Activated T-cell treated with anti-CD3 and anti-CD28 coated beads, Interleukin-2, amount 50 U/mL, for 72 hours (primary cell): Measurements from ENCODE around the gene PTPN22. TPM values are rescaled to one million over a fixed set of nuclear protein-coding genes. Genes with fewer than 3 reads are reported as not detected.

Source experiments
- ATAC-seq, 2 donors: fragments of 150-1000 bp; cut with Tn5 transposase; replicated peaks in 1 of 2; 2 replicates each; pipeline ENCODE4 v1.10.0; 2021; ENCODE audit warnings: moderate library complexity in 2 of 2, mild to moderate bottlenecking in 1 of 2
- DNase-seq, 2 donors: peaks; one replicate each; pipeline ENCODE4 v3.0.0; 2021 to 2022; ENCODE audit warnings: mixed read lengths in 1 of 2
- H3K27ac Mint-ChIP-seq: one replicate; pipeline ENCODE4 v1.8.0; 2022; ENCODE audit warnings: mild to moderate bottlenecking, moderate library complexity, mixed read lengths
- H3K27me3 Mint-ChIP-seq: one replicate; pipeline ENCODE4 v1.8.0; 2022; ENCODE audit warnings: low read depth, mixed read lengths
- H3K36me3 Mint-ChIP-seq, 2 donors: one replicate each; pipeline ENCODE4 v1.8.0; 2022; ENCODE audit warnings: mixed read lengths in 2 of 2, mild to moderate bottlenecking in 1 of 2; ENCODE audit not compliant: insufficient read depth in 2 of 2
- H3K4me1 Mint-ChIP-seq: one replicate; pipeline ENCODE4 v1.8.0; 2022; ENCODE audit warnings: low read depth, mixed read lengths
- H3K4me3 Mint-ChIP-seq, 2 donors: one replicate each; pipeline ENCODE4 v1.8.0; 2022; ENCODE audit warnings: mild to moderate bottlenecking in 2 of 2, mixed read lengths in 2 of 2, moderate library complexity in 2 of 2
- H3K9me3 Mint-ChIP-seq, 2 donors: one replicate each; pipeline ENCODE4 v1.8.0; 2022; ENCODE audit warnings: mixed read lengths in 2 of 2
- total RNA-seq, 2 donors: library from RNA; stranded (reverse); gene quantifications; one replicate each; pipeline ENCODE4 v1.2.3, GENCODE V29; 2022

The PTPN22 gene
- total RNA-seq, 2 donors from 2014 or later = 59.8 to 82.5 TPM

DNA sequence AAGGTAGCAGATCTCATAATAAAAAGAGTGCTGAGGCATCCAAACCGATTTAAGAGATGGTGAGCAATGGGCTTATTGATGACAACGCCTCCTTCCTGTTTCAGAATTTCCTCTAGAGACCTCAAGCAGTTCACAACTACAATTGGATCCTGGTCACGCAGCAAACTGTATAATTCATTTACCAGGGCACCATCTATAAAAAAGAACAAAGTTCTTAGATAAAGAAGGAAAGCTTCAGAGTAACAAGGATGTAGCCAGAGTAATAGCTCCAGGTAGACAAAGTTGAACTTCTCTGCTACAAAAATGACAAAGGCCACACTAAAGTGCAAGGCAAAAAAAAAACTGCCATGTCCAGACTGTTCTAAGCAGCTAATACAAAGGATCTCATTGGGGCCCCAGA lies 29.7 kb upstream of the PTPN22 start:
- Mint-ChIP-seq H3K4me3 (peak overlapping the region in 1 of 2 donors; percentile 98), H3K27me3 (no peaks in the 10 kb centered on the region), H3K27ac (peak overlapping the region; percentile 87), H3K4me1 (peaks cover 67% of the 10 kb centered on the region), H3K9me3 (no peaks in the 10 kb centered on the region), H3K36me3 (peaks cover 23 to 26% of the 10 kb centered on the region in 2 donors)
- ATAC-seq (no peak), DNase-seq (no peak)

DNA sequence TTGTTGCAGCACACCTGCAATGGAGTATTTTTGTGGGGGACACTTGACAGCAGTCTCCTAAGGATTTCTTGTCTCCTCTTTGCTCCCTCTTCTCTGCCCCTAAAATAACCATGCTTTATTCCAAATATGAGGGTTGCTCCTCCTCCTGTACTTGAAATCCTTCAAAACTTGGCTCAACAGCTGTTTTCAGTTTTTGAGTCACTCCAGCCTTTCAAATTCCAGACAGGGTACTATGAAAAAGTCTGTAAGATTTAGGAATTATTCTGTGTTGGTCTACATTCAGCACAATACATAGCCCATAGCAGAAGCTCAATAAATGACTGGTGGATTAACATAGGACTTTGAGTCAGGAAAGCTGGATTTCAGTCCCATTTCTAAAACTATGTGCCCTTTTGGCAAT lies 27.6 kb upstream of the PTPN22 start:
- ATAC-seq = no peak
- Mint-ChIP-seq H3K4me1 (peaks cover 65% of the 10 kb centered on the region), H3K4me3 (peak overlapping the region in 1 of 2 donors; percentile 48), H3K9me3 (no peaks in the 10 kb centered on the region), H3K27ac (peak overlapping the region; percentile 94), H3K36me3 (peaks cover 19 to 27% of the 10 kb centered on the region in 2 donors), H3K27me3 (no peaks in the 10 kb centered on the region)
- DNase-seq = no peak

DNA sequence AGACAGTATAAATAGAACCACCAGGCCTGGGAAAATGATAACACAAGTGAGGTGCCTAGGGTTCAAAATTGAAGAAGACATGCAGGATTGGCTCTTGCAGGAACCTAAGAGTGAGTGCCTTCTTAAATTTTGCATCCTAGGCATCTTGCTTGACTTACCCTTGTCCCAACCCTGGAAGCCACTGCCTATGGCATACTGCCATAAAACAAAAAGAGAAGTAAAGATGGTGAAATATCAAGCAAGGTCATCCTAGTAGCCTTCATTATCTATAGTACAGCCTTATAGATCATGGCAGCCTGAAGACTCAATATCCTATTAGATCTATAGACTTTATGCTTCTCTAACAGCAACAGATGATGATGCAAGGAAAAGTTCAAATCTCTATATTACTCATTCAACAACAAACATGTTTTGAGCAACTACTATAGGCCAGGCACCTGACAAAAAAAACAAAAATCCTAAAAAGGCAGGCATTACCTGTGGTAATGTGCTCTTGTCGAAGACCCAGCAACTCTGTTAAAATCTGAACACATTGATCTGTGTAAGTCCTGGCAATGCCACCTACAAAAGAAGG lies 26.8 kb upstream of the PTPN22 start:
- Mint-ChIP-seq H3K9me3 (no peaks in the 10 kb centered on the region), H3K27me3 (no peaks in the 10 kb centered on the region), H3K36me3 (peaks cover 15 to 24% of the 10 kb centered on the region in 2 donors), H3K4me1 (peaks cover 58% of the 10 kb centered on the region), H3K4me3 (peak overlapping the region in 1 of 2 donors; percentile 77), H3K27ac (peak overlapping the region; percentile 94)
- peak; percentile 70 to 84 for ATAC-seq
- no peak for DNase-seq

DNA sequence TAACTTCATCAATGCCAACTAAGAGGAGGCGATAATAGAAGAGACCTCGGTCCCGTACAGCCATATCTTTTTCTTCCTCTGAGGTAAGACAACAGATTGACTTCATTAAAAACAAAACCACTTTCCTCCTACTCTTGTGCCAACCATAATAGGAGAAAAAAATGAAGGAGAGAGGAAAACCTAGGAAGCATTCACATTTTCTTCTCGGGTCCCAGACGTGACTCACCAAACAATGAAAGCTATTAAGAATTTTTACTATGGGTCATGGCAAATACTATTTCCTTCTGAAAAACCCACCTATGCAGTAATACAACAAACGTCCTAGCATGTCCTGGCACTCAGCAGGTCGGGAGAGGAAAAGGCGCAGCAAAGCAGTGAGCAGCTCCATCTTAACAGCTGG lies 24.4 kb upstream of the PTPN22 start:
- Mint-ChIP-seq H3K9me3 (no peaks in the 10 kb centered on the region), H3K27me3 (no peaks in the 10 kb centered on the region), H3K36me3 (peaks cover 11 to 22% of the 10 kb centered on the region in 2 donors), H3K4me1 (peaks cover 34% of the 10 kb centered on the region), H3K4me3 (no peak overlapping the region), H3K27ac (no peak overlapping the region)
- DNase-seq (no peak), ATAC-seq (no peak)

DNA sequence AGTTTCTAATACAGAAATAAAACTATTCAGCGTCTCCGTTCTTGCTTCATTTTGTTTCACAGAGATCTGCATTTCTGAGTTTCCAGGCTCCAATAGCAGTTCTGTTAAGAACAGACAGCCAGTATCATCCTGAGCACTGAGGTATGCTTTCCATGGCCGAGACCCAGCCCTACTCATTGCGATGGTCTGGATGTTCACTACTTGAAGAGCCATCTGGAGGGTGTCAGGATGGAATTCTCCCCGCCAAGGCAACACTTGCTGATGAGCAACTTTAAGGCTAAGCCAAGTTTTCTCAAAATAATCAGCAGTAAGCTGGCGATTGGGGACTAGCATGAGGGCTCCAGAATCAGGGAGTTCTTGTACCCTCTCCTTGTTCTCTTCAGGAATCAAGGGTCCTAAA lies 23.6 kb upstream of the PTPN22 start:
- Mint-ChIP-seq H3K36me3 (peaks cover 11 to 22% of the 10 kb centered on the region in 2 donors), H3K27me3 (no peaks in the 10 kb centered on the region), H3K27ac (peak overlapping the region; percentile 36), H3K4me3 (no peak overlapping the region), H3K9me3 (no peaks in the 10 kb centered on the region), H3K4me1 (peaks cover 35% of the 10 kb centered on the region)
- DNase-seq = no peak
- no peak for ATAC-seq

DNA sequence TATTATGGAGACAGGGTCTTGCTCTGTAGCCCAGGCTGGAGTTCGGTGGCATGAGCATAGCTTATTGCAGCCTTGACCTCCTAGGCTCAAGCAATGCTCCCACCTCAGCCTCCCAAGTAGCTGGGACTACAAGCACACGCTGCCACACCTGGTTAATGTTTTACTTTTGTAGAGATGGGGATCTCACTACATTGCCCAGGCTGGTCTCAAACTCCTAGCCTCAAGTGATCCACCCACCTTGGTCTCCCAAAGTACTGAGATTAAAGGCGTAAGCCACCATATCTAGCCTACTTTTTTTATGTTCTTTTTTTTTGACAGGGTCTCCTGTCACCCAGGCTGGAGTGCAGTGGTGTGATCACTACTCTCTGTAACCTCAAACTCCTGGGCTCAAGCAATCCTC lies 21.8 kb upstream of the PTPN22 start:
- Mint-ChIP-seq H3K36me3 (peaks cover 2 to 11% of the 10 kb centered on the region in 2 donors), H3K27ac (no peak overlapping the region), H3K27me3 (no peaks in the 10 kb centered on the region), H3K4me3 (no peak overlapping the region), H3K9me3 (no peaks in the 10 kb centered on the region), H3K4me1 (peaks cover 17% of the 10 kb centered on the region)
- no peak for ATAC-seq
- no peak for DNase-seq

DNA sequence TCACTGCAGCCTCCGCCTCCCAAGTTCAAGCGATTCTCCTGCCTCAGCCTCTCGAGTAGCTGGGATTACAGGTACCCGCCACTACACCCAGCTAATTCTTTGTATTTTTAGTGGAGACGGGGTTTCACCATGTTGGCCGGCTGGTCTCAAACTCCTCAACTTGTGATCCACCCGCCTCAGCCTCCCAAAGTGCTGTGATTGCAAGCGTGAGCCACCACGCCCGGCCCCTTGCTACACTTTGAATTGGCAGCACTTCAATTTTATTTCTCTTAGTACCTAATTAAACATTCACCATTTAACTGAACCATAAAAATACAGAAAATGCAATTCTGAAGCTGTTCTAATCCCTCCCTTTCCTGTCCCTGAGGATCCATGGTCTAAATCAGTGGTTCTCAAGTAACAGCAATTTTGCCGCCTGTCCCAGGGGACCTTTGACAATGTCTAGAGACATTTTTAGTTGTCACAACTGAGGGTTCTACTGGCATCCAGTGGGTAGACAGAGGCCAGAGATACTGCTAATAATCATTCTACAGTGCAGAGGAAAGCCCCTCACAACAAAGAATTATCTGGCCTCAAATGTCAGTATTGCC lies 20.2 kb upstream of the PTPN22 start:
- H3K36me3 Mint-ChIP-seq = peaks cover 0 to 6% of the 10 kb centered on the region in 2 donors
- H3K4me3 Mint-ChIP-seq = no peak overlapping the region
- no peaks in the 10 kb centered on the region for H3K27me3 Mint-ChIP-seq
- ATAC-seq (no peak), DNase-seq (no peak)
- H3K9me3 Mint-ChIP-seq = no peaks in the 10 kb centered on the region
- H3K4me1 Mint-ChIP-seq = peaks cover 18% of the 10 kb centered on the region
- H3K27ac Mint-ChIP-seq = peak overlapping the region; percentile 61

DNA sequence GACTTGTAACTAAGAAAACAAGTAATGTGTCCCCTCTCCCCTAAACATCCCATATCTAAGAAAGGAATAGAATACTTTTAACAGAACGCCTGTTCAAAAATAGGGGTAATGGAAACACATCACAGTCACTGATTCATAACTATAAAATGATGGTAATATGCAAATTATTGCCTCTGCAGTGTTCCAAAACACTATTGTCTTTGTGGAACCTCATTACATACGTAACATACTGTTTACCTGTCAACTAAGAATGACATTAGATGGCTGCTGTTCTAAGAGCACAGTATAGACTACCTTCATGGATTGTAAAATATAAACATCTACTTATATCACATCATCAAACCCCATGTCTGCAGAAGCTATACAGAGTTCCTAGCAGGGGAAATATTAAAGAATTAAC lies 19.3 kb upstream of the PTPN22 start:
- peaks cover 25% of the 10 kb centered on the region for H3K4me1 Mint-ChIP-seq
- DNase-seq (no peak), ATAC-seq (no peak)
- no peak overlapping the region for H3K4me3 Mint-ChIP-seq
- H3K9me3 Mint-ChIP-seq = no peaks in the 10 kb centered on the region
- H3K36me3 Mint-ChIP-seq = peaks cover 0 to 6% of the 10 kb centered on the region in 2 donors
- no peaks in the 10 kb centered on the region for H3K27me3 Mint-ChIP-seq
- H3K27ac Mint-ChIP-seq = peak overlapping the region; percentile 9

DNA sequence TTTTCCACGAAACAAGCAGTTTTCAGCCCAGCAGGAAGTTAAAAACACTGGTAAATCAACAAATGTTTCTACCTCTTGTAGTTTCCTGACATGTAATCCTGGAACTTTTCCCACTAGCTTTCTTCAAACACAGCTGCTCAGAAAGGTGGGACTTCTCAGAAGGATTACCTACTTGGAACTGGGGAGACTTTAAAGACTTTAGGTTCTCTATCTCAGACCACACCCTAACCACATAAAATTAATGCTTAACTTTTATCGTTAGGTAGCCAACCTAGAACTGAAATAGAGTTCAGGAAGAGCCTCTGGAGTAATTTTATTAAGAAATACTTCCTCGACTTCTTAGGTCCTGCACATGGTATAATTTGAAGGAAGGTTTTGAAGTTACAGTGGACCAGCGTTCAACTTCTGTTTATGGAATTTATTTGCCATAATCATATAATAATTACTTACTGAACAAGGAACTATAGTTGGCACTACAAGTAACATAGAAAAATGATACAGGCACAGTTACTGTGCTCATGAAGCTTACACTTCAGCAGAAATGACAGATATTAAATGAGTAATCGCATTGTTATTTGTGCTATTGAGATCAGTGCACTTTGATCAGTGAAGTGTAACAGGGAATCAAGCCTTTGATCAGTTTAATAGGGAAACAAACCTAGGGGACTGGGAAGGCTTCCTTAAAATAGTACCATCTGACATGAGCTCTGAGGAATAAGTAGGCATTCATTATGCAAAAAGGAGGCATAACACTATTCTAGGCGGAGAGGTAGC lies 16.1 kb upstream of the PTPN22 start, which contains the start of gene BCL2L15:
TSS of gene BCL2L15 (minus strand) at position 180 of the 774 bp plus-strand sequence. CDS start 206 bp downstream, outside the sequence.
- Mint-ChIP-seq H3K4me3 (peak within 1 kb of the TSS; percentile 12 to 58), H3K4me1 (peaks cover 25% of the 10 kb centered on the region), H3K27me3 (no peaks in the 10 kb centered on the region), H3K36me3 (peaks cover 0 to 1% of the 10 kb centered on the region in 2 donors), H3K27ac (peak within 1 kb of the TSS; percentile 60), H3K9me3 (no peaks in the 10 kb centered on the region)
- ATAC-seq (no peak), DNase-seq (no peak)

DNA sequence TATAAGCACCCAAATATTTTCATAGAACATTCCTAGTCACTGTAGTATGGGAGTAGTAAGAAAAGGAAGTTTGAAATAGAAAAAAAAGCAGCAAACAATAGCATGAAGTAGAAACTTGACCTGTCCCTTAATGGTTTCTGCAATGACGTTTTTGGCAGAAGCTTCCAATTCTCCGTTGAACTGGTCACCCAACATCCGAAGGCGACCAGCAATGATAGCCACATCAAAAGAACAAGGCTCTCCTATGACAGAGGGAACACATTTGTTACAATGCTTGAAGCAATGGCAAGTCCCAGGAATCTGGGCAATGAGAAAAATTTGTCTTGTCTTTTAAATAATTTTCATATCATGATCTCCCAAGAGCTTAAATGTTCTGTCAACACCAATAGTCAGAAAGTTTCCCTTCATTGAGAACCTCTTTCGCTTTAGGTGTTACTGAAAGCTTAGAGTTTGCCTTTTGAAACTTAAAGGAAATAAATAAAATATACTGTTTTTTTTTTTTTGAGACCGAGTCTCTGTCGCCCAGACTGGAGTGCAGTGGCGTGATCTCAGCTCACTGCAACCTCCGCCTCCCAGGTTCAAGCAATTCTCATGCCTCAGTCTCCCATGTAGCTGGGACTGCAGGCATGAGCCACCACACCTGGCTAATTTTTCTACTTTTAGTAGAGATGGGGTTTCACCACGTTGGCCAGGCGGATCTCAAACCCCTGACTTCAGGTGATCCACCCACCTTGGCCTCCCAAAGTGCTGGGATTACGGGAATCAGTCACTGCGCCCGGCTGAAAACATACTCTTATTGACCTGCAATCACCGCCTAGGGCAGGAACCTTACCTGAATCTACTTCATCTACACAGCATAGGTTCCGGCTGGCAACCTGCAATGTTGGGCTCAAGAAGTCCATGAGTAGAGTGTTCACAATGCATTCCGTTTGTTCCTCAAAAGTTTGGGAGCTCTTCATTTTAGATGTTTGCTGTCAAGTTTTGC lies 15.2 kb upstream of the PTPN22 start:
- no peaks in the 10 kb centered on the region for H3K36me3 Mint-ChIP-seq
- no peaks in the 10 kb centered on the region for H3K27me3 Mint-ChIP-seq
- H3K4me3 Mint-ChIP-seq = peak overlapping the region; percentile 12 to 58
- no peak for ATAC-seq
- H3K9me3 Mint-ChIP-seq = no peaks in the 10 kb centered on the region
- peaks cover 25% of the 10 kb centered on the region for H3K4me1 Mint-ChIP-seq
- no peak for DNase-seq
- peak overlapping the region; percentile 60 for H3K27ac Mint-ChIP-seq

DNA sequence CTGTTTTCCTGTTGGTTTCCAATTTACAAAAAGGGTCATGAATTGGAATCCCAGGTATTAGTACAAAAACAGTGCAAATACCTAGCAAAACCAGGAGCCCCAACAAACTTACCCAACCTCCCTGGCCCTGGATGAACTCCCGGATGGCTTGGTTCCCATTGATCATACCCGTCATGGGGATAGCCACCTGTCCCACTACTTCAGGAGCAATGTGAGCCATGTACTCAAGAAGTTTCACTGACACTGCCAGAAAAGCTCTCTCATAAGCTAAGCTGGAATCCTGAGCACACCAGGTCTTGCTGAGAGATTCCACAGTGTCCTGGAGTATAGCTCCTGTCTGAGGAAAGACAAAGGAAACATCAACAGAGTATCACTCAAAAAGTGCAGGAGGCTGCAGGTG lies 10.1 kb upstream of the PTPN22 start:
- no peak for ATAC-seq
- Mint-ChIP-seq H3K27ac (no peak overlapping the region), H3K27me3 (no peaks in the 10 kb centered on the region), H3K4me3 (no peak overlapping the region), H3K36me3 (no peaks in the 10 kb centered on the region), H3K9me3 (no peaks in the 10 kb centered on the region), H3K4me1 (peaks cover 36% of the 10 kb centered on the region)
- no peak for DNase-seq

DNA sequence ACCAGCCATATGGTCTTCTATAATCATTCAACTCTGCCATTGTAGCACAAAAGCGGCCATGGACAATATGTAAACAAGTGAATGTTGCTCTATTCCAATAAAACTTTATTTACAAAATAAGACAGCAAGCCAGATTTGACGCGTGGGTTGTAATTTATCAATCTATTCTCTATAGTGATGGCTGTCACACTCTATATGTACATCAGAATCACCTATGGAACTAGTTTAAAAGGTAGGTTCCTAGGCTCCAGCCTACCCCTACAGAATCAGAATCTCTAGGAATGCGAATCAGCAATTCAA lies 8.2 kb upstream of the PTPN22 start:
- DNase-seq (no peak), ATAC-seq (no peak)
- H3K4me1 Mint-ChIP-seq = peaks cover 46% of the 10 kb centered on the region
- no peak overlapping the region for H3K27ac Mint-ChIP-seq
- no peaks in the 10 kb centered on the region for H3K27me3 Mint-ChIP-seq
- no peak overlapping the region for H3K4me3 Mint-ChIP-seq
- H3K36me3 Mint-ChIP-seq = no peaks in the 10 kb centered on the region
- H3K9me3 Mint-ChIP-seq = no peaks in the 10 kb centered on the region
